ENCODE measurements around the gene ARHGAP42. TPM values are rescaled to one million over a fixed set of nuclear protein-coding genes. Genes with fewer than 3 reads are reported as not detected.

Gene ARHGAP42
- total RNA-seq, 1 donor: 16.8 TPM

DNA sequence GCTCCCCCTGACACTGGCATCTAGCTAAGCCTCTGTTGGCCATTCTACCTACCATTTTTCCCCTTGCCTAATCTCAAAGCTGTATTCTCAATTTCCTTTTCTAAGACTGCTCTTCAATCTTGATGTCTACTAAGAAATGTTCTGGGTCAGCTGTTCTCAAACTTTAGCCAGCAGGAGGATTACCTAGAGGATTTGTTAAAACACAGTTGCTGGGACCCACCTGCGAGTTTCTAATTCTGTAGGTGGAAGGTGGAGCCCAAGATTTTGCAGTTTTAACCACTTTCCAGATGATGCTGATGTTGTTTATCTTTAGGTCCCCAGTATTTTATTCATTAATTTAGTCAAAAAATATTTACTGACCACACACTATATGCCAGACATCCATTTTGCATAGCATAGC lies 9.3 kb upstream of the ARHGAP42 start:
- no peak overlapping the region for H3K4me3 ChIP-seq (ENCODE audit: low read depth, low read length)
- DNase-seq (ENCODE audit: low read depth): no peak
- no peak for TF ChIP-seq CTCF (IDR thresholded peaks at IDR 0.05; ENCODE audit: insufficient read depth, low read depth, low read length)

DNA sequence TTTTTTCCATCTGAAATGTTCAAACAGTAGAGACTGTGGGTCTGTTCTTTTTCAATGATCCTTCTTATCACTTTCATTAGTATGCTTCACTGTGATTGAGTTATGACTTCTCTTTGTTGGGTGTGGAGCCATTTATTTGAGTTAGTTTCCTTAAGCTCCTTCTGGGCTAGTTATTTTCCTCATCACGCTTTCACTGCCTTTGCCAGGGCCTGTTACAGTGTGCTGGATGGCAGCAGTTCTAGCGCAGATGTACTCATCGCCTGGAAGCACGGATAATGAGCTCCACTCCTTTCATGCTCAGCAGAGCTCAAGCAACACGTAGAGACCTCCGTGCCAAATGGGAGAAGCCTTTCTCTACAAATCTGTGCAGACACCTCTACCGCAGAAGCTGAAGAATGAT lies 7.0 kb upstream of the ARHGAP42 start:
- no peak for DNase-seq (ENCODE audit: low read depth)
- H3K4me3 ChIP-seq (ENCODE audit: low read depth, low read length): no peak overlapping the region
- no peak for TF ChIP-seq CTCF (IDR thresholded peaks at IDR 0.05; ENCODE audit: insufficient read depth, low read depth, low read length)

GRCh38 chr11:100681064-100681502 lies 6.0 kb upstream of the ARHGAP42 start:
- peak; percentile 73 for DNase-seq (ENCODE audit: low read depth)
- H3K4me3 ChIP-seq (ENCODE audit: low read depth, low read length): no peak overlapping the region
- TF ChIP-seq CTCF (IDR thresholded peaks at IDR 0.05; ENCODE audit: insufficient read depth, low read depth, low read length): no peak

DNA sequence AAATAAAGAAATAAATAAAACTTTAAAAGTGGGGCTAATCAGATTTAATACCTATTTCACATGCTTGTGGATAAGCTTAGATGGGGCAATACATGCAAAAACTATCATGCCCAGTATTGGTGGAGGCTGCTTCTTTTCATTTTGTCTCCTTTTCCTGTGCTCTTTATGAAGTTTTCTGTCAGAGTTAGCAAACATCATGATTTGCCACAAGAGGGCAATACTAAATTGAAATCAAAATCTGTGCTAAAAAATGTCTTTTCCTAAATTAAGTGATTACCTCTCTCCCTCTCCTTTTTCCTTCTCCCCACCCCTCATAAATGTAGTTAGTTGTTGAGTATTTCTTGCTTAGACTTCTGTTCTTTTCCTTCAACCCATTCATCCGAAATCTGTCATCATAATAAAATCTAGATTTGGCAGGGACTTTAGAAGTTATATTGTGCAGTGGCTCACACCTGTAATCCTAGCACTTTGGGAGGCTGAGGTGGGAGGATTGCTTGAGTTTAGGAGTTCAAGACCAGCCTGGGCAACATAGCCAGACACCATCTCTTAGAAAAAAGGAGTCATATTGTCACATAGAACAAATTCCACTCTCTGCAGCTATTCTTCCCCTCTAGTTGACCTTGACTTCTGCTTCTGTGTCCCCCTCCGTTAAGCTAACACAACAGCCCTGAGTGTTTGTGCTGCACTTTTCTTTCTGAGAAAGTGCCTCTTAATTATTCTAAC lies 4.7 kb upstream of the ARHGAP42 start:
- TF ChIP-seq CTCF (IDR thresholded peaks at IDR 0.05; ENCODE audit: insufficient read depth, low read depth, low read length): peak; percentile 59
- no peak overlapping the region for H3K4me3 ChIP-seq (ENCODE audit: low read depth, low read length)
- DNase-seq (ENCODE audit: low read depth): peak; percentile 57

GRCh38 chr11:100683126-100683525 lies 4.0 kb upstream of the ARHGAP42 start:
- DNase-seq (ENCODE audit: low read depth): no peak
- TF ChIP-seq CTCF (IDR thresholded peaks at IDR 0.05; ENCODE audit: insufficient read depth, low read depth, low read length): no peak
- no peak overlapping the region for H3K4me3 ChIP-seq (ENCODE audit: low read depth, low read length)

DNA sequence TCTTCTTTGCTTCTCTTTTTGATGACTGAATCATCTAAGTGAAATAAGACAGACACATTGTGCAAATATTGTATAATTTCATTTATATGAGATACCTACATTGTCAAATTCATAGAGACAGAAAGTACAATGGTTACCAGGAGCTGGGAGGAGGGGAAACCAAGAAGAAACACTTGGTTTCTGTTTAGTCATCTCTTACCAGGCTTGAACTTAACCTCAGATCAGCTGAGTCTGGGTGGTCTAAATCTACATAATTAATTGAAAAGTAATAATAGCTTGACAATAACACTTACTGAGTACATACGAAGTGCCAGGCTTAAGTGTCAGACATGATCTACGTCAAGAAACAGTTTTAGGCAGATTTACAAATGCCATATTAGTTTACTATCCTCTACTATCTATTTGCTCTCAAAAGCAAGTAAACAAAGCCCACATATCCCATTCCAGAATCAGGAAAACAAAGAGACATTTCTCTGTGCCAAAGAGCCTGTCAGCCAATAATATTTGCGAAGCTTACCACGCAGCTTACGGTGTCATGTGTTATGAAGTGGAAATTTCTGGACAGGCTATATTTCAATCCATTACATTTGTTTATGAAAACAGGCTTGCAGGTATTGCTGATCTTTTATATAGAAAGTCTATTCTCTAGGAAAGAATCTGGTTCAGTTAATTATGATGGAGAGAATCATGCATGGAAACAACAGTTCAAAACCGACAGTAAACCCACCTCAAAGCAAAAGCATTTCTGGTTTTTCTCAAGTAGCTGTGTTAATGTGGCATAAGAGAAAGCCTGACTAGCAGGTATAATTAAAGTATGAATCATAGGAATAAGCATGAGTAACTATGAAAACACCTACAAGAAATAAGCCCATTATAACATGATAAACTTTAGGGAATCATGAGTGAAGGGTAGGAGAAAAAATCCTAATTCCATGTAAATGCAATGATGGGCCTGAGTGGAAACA lies 2.7 kb upstream of the ARHGAP42 start:
- DNase-seq (ENCODE audit: low read depth): no peak
- TF ChIP-seq CTCF (IDR thresholded peaks at IDR 0.05; ENCODE audit: insufficient read depth, low read depth, low read length): no peak
- no peak overlapping the region for H3K4me3 ChIP-seq (ENCODE audit: low read depth, low read length)

Data from fibroblast of villous mesenchyme (primary cell).